GM21619 (cell line): ENCODE data around the gene CFAP46.

Experiments used
- ATAC-seq: cut with Tn5 transposase; IDR thresholded peaks from one replicate; pipeline ENCODE4 v1.9.1; 2021; ENCODE audit not compliant: unreplicated experiment

The CFAP46 gene

GRCh38 chr10:132882069-132882951, 60.1 kb downstream of the CFAP46 start:
- ATAC-seq, result no peak

DNA sequence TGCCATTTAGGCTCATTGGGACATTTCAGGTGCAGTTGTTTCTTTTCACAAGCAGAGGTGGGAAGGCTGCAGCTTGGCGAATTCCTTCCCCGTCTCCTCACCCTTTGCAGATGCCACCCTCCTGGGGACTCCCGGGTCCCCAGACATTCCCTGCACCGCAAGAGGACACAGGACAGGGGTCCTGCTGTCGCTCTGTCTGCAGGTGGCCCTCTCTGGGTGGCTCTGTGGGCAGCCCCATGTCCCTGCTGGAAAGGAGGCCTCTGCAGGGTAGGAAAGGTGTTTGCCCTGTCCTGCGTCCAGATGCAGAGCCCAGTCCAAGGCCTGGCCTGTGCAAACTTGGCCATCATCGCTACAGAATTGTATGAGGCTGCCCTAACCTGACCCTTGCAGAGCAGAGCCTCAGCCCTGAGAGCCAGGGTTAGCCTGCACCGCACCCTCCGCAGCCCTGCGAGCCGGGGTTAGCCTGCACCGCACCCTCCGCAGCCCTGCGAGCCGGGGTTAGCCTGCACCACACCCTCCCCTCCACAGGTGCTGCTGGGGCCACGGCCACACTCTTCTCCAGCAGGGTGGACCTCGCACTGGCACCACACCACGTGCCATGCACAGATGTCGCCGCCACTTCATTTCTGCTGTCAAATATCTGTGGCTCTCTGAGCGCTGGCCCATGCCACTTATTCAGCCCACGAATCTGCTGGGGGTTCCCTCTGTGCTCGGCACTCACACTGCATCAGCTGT, 61.0 kb downstream of the CFAP46 start:
- no peak for ATAC-seq

GRCh38 chr10:132880128-132880981, 62.0 kb downstream of the CFAP46 start:
- ATAC-seq, result no peak

GRCh38 chr10:132879408-132880127, 62.8 kb downstream of the CFAP46 start:
- no peak for ATAC-seq

DNA sequence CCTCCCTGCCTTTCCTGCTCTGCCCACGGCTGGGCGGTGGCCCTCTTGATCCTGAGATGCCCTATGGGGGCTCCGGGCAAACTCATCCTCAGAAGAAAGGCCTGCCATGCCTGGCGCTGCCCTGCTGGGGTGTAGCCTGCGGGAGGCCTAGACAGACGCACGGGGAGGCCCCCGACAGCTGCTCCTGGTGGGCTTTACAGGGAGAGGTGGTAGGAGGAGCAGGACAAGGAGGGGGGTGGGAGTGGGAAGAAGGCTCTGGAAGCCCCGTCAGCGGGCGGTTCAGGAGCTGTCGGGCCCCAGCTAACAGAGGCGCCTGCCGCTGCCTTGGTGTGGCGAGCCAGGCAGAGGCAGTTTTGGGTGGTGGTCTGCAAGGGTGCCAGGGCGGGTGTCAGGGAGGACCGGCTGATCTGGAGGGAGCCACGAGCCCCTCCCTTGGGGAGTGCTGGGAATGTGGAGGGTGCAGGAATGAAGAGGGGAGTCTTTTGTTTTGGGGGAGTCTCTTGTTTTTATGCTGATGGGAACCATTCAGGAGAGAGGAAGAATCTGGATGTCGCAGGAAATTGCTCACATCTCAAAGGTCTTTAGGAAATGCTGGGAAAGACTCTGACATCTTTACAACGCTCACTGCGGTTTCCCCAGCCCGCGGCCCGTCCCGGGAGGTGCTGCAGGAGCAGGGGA, 63.5 kb downstream of the CFAP46 start:
- no peak for ATAC-seq

DNA sequence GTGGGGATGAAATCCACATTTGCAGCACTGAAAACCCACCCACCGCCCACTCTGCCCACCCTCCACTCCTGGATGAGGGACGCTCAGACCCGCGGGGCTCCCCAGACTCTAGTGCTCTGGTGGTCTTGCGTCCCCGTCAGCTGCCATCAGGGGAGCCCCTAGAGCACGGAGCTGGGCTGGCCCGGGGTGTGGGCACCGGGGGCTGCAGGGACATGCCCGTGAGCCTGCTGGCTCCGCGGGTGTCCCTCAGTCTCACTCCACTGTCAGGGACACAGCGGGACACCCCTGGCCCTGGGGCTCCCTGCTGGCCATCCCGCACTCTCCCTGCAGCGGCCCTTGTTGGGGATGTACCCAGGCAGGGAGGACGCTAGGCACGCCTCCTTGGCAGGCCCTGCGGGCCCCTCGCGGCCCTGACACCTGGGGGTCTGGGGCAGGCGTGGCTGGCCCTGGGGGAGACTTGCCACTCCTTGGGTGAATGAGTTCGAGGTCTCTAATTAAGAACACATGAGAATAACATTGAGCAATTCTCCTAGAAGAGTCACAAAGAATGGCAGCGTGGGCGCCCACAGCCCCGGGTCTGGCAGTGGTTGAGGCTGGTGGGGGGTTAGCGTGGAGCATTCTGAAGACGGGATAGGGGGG, 64.2 kb downstream of the CFAP46 start:
- ATAC-seq, result no peak

GRCh38 chr10:132877473-132877872, 64.9 kb downstream of the CFAP46 start:
- ATAC-seq, result no peak

DNA sequence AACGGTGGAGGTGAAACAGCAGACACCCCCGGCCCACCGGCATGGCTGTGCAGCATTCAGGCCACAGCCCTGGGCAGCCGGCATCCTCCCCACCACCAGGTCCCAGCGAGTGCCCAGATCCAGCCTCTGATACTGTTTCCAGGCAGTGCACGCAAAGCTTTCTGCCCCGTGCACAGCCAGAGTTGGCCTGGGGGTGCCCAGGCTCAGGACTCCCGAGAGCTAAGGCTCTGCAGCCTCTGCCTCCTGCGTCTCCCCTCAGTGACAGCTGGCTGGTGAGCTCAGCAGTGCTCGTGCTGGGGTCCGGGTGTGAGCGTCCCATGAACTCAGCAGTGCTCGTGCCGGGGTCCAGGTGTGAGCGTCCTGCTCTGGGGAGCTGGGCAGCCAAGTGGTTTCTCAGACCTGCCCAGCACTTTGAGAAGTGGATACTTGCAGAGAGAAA, 65.4 kb downstream of the CFAP46 start:
- no peak for ATAC-seq

DNA sequence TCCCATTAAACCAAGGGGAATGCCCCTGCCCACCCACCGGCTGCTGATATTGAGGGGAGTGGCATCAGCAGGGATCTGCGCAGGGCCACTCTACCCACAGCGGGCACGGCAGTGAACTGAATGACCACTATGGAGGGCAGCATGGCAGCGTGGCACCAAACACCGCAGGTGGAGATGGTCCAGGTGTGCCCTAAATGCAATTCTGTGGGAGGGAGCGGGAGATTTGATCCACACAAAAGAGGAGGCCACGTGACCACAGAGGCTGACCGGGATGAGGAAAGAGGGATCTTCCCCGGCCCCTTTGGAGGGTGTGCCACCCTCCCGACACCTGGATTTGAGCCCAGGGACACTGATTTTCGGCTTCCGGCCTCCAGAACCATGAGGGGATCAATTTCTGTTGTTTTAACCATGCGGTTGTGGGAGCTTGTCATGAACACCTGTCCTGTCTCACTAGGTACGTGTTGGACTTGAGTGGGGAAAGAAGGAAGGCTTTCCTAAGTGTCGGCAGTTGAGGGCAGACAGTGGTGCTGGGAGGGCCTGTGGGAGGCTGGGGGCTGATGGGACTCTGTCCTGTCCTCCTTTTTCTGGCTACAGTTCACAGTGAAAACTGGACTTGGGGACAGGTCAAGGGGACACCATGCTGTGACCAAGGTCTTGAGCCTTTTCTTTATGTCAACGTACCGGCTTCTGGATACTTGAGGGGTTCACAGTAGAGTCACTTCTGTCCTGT, 66.1 kb downstream of the CFAP46 start:
- no peak for ATAC-seq

- ATAC-seq, result no peak
Observed at GRCh38 chr10:132875435-132875834, 66.9 kb downstream of the CFAP46 start.

GRCh38 chr10:132873395-132873794, 69.0 kb downstream of the CFAP46 start:
- ATAC-seq, result no peak

GRCh38 chr10:132872658-132873057, 69.7 kb downstream of the CFAP46 start:
- no peak for ATAC-seq

GRCh38 chr10:132870426-132870825, 71.9 kb downstream of the CFAP46 start:
- ATAC-seq, result no peak

DNA sequence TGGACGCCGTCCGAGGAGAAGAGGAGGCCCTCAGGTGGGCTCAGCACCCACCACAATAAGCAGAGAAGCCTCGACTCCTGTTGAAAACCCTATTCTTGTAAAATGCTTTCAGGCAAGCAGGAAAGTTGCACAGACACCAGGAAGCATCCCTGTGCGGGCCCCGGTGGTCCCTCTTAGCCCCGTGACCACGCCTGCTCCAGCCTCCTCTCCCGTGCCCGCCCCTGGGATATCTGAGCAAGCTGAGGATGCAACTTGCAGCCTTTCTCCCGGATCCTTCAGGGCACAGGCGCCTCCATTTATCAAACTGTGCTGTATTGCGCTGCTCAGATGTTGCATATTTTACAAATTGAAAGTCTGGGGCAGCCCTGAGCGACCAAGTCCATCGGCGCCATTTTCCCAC, 72.7 kb downstream of the CFAP46 start:
- no peak for ATAC-seq

GRCh38 chr10:132868995-132869394, 73.4 kb downstream of the CFAP46 start:
- no peak for ATAC-seq

- no peak for ATAC-seq
Observed at GRCh38 chr10:132867801-132868644, 74.3 kb downstream of the CFAP46 start.

DNA sequence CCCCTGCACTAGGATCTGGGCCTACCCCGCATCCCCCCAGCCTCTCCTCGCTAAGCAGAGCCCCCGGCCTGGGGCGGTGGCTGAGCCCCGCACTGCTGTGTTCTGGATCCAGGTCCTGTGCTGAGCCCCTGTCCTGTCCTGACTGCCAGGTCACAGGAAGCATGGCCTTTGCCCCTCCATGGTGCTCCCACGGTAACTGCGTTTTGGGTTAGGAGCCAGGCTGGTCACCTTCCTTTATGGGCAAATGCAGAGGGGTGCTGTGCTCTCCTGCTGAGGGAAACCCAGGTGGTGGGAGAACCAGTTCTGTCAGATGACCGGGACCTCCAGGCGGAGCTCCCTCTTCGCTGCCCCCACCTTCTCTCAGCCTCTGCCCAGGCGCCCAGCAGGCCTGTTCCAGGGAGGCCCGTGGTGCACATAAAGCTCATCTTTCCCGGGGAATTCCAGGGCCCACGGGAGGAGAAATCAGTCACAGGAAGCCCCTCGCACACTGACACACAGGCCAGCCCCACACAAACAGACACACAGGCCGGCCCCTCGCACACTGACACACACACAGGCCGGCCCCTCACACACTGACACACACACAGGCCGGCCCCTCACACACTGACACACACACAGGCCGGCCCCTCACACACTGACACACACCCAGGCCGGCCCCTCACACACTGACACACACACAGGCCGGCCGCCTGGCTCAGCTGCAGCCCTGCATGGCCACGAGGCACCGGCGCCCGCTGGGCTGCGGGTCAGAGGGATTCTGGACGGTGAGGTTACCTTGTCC, 75.6 kb downstream of the CFAP46 start:
- ATAC-seq, result no peak
